Smooth muscle cell (in vitro differentiated cells): ENCODE results near the gene DENND2D. TPM values are rescaled to one million over a fixed set of nuclear protein-coding genes. Genes with fewer than 3 reads are reported as not detected.

Source experiments
- DNase-seq: peaks from one replicate; lab custom pipeline; 2025; ENCODE audit not compliant: unreplicated experiment; lab: John Stamatoyannopoulos, UW
- H2AFZ ChIP-seq: fragments of 200-600 bp; sonication (generic); 2 replicates; pipeline ENCODE4 v1.6.0; 2016; ENCODE audit warnings: antibody characterized with exemption, low read depth, mild to moderate bottlenecking
- H3F3A ChIP-seq: fragments of 200-600 bp; sonication (generic); 2 replicates; pipeline ENCODE4 v1.6.0; 2017; ENCODE audit warnings: antibody characterized with exemption, low read depth
- H3K27ac ChIP-seq: fragments of 200-600 bp; sonication (generic); 2 replicates; pipeline ENCODE4 v1.5.1; 2016; ENCODE audit warnings: low read depth, mild to moderate bottlenecking
- H3K27me3 ChIP-seq: fragments of 200-600 bp; sonication (generic); 2 replicates; pipeline ENCODE4 v1.6.1; 2016; ENCODE audit warnings: low read depth, mild to moderate bottlenecking
- H3K36me3 ChIP-seq: fragments of 200-600 bp; sonication (generic); 2 replicates; pipeline ENCODE4 v1.5.1; 2016; ENCODE audit warnings: low read depth
- H3K4me1 ChIP-seq: fragments of 200-600 bp; sonication (generic); 2 replicates; pipeline ENCODE4 v1.5.1; 2016; ENCODE audit warnings: low read depth
- H3K4me2 ChIP-seq: fragments of 200-600 bp; sonication (generic); 2 replicates; pipeline ENCODE4 v1.6.0; 2016; ENCODE audit warnings: mild to moderate bottlenecking
- H3K4me3 ChIP-seq: fragments of 200-600 bp; sonication (generic); 2 replicates; pipeline ENCODE4 v1.5.1; 2016; ENCODE audit warnings: mild to moderate bottlenecking
- H3K79me2 ChIP-seq: fragments of 200-600 bp; sonication (generic); 2 replicates; pipeline ENCODE4 v1.6.0; 2016; ENCODE audit warnings: low read depth, mild to moderate bottlenecking
- H3K9ac ChIP-seq: fragments of 200-600 bp; sonication (generic); 2 replicates; pipeline ENCODE4 v1.6.0; 2016; ENCODE audit warnings: low read depth
- H3K9me3 ChIP-seq: fragments of 200-600 bp; sonication (generic); replicated peaks from 2 replicates; pipeline ENCODE4 v1.5.1; 2016; ENCODE audit warnings: low read depth
- H4K20me1 ChIP-seq: fragments of 200-600 bp; sonication (generic); 2 replicates; pipeline ENCODE4 v1.6.0; 2016; ENCODE audit warnings: low read depth
- CTCF ChIP-seq: fragments of 200-600 bp; sonication (generic); IDR thresholded peaks from 2 replicates; pipeline ENCODE4 v1.5.1; 2017; ENCODE audit warnings: borderline replicate concordance, mild to moderate bottlenecking, antibody characterized with exemption; ENCODE audit not compliant: insufficient read depth, poor library complexity, severe bottlenecking
- WGBS: methylation state at CpG from one replicate; pipeline ENCODE4 v1.1.7; 2016; ENCODE audit warnings: low lambda C conversion rate; 5-methylcytosine and 5-hydroxymethylcytosine counted together
- polyA plus RNA-seq: library from polyadenylated mRNA; unstranded; fragments of >200 nt; fragmentation: Nextera tagmentation; extraction: Ambion mirVana; gene quantifications from 2 replicates; pipeline ENCODE4 v1.2.1, GENCODE V29; 2016
- total RNA-seq: library from RNA; depleted of rRNA; stranded (reverse); fragments of >200 nt; gene quantifications from 2 replicates; pipeline ENCODE4 v1.2.3, GENCODE V29; 2014

The DENND2D gene
- total and polyA plus RNA-seq, 2 experiments from 2014 or later: 0.75 to 3.7 TPM

GRCh38 chr1:111242805-111243523 lies 42.5 kb upstream of the DENND2D start:
- no peaks in the 10 kb centered on the region for H3K27me3 ChIP-seq
- no peak overlapping the region for H3K4me3 ChIP-seq
- no peak for DNase-seq
- 71% methylated on average over 4 of the region's 4 CpGs for WGBS
- TF ChIP-seq CTCF: no peak
- H2AFZ ChIP-seq: no peak overlapping the region
- no peak overlapping the region for H3K9ac ChIP-seq
- no peak overlapping the region for H3K4me2 ChIP-seq
- H3F3A ChIP-seq: no peaks in the 10 kb centered on the region
- H3K27ac ChIP-seq: no peak overlapping the region
- no peaks in the 10 kb centered on the region for H3K9me3 ChIP-seq
- no peaks in the 10 kb centered on the region for H4K20me1 ChIP-seq
- no peaks in the 10 kb centered on the region for H3K79me2 ChIP-seq
- no peaks in the 10 kb centered on the region for H3K36me3 ChIP-seq
- H3K4me1 ChIP-seq: no peaks in the 10 kb centered on the region

GRCh38 chr1:111241797-111242196 lies 41.4 kb upstream of the DENND2D start:
- no peak overlapping the region for H3K4me2 ChIP-seq
- no peaks in the 10 kb centered on the region for H3K4me1 ChIP-seq
- H3K9me3 ChIP-seq: no peaks in the 10 kb centered on the region
- no peaks in the 10 kb centered on the region for H3F3A ChIP-seq
- WGBS: 60% methylated on average over 2 of the region's 2 CpGs
- H4K20me1 ChIP-seq: no peaks in the 10 kb centered on the region
- no peak overlapping the region for H3K9ac ChIP-seq
- no peaks in the 10 kb centered on the region for H3K27me3 ChIP-seq
- H3K79me2 ChIP-seq: no peaks in the 10 kb centered on the region
- H3K36me3 ChIP-seq: no peaks in the 10 kb centered on the region
- no peak overlapping the region for H2AFZ ChIP-seq
- no peak for TF ChIP-seq CTCF
- no peak for DNase-seq
- H3K4me3 ChIP-seq: no peak overlapping the region
- H3K27ac ChIP-seq: no peak overlapping the region

GRCh38 chr1:111238056-111238795 lies 37.8 kb upstream of the DENND2D start:
- TF ChIP-seq CTCF: no peak
- H3K27ac ChIP-seq: no peak overlapping the region
- WGBS: 88% methylated on average over 5 of the region's 5 CpGs
- no peaks in the 10 kb centered on the region for H3K9me3 ChIP-seq
- H3K4me1 ChIP-seq: no peaks in the 10 kb centered on the region
- H3K27me3 ChIP-seq: no peaks in the 10 kb centered on the region
- no peak overlapping the region for H2AFZ ChIP-seq
- H4K20me1 ChIP-seq: no peaks in the 10 kb centered on the region
- H3K36me3 ChIP-seq: no peaks in the 10 kb centered on the region
- H3K9ac ChIP-seq: no peak overlapping the region
- no peak overlapping the region for H3K4me3 ChIP-seq
- H3K79me2 ChIP-seq: no peaks in the 10 kb centered on the region
- DNase-seq: no peak
- H3K4me2 ChIP-seq: no peak overlapping the region
- no peaks in the 10 kb centered on the region for H3F3A ChIP-seq
